GM19452 (cell line): Measurements from ENCODE around the gene OR4D6.
"Not testable (repeated sequence)": the region's sequence is repeated elsewhere in the genome, so short reads cannot be mapped to it uniquely, and the experiment has no call there.

ENCODE experiments used
- ATAC-seq: cut with Tn5 transposase; IDR thresholded peaks from one replicate; pipeline ENCODE4 v1.9.1; 2021; ENCODE audit not compliant: unreplicated experiment

The OR4D6 gene

DNA sequence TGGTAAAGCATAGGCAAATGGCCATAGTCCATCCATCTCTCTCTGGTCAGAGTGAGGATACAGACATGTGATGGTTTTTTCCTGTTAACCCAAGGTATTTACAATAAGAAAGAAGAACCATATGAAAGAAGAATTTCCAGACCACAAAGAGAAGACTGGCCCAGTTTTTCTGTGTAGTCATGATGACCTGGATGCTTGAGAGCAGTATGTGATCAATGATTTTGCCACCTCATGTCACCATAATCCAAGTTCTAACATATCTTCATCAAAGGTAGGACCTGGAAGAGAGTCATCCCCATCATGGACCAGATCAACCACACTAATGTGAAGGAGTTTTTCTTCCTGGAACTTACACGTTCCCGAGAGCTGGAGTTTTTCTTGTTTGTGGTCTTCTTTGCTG lies at the start of gene OR4D6:
TSS of gene OR4D6 (plus strand) at position 301 of the 400 bp plus-strand sequence. CDS start at position 301, 0 bp downstream.
- ATAC-seq, result no peak

DNA sequence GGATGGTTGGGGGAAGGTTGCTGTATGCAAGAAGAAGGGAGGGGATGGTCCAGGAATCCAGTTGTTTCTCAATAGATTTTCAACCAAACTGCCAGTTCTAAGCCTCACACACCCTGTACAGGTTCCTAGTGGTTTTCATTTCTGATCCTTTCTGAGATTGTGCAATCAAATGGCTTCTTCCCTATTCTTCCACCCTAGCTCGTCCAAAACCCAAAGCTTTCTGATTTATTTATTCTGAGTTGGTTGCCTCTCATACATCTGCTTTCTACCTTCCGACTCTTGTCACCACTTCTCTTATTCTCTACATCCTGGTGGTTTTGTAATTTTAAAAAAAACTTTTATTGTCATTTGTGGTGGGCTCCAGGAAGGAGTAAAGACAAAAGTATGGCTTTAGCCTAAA lies 43.1 kb upstream of the OR4D6 start:
- ATAC-seq, result no peak

DNA sequence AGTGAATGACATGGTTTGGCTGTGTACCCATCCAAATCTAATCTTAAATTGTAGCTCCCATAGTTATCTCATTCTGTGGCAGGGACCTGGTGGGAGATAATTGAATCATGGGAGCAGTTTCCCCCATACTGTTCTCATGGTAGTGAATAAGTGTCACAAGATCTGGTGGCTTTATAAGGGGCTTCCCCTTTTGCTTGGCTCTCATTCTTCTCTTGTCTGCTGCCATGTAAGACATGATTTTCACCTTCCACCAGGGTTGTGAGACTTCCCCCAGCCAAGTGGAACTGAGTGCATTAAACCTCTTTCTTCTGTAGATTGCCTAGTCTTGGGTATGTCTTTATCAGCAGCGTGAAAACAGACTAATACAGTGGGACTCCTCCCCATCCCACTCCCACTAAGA lies 41.6 kb upstream of the OR4D6 start:
- ATAC-seq, result no peak

DNA sequence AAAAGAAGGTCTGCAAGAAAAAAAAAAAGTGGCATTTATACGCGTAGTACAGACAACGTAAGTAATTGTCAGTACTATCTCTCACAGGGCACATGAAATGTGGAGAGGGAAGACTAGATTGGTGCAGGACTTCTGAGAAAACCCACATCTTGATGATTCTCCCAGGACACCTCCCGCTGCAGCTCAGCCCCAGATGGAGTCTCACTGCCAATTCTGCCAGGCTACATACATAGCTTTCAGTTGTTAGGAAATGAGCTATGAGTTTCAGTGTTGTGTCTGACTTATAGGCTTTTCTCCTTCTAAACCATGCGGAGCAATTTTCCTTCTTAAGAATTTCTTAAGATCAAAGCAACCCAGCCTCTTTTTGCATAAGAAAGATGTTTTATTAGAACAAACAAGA lies 40.1 kb upstream of the OR4D6 start:
- no peak for ATAC-seq

DNA sequence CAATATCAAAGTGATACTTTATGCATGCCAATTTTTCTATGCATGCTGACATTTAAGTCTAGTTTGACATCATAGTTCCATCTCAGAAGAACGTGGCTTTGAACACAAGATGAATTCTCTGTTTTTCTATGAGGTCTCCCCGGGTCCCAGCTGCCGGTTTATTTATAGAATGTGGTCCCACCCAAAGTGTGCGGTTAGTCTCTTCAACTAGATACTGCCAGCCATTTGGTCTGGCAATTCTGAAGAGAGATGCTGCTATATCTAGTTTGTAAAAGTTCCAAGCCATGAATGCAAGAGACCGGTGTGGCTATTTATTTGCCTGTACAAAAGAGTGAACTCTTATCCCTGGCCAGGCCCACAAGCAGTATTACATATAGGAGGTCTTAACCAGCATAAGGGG lies 39.7 kb upstream of the OR4D6 start:
- no peak for ATAC-seq

DNA sequence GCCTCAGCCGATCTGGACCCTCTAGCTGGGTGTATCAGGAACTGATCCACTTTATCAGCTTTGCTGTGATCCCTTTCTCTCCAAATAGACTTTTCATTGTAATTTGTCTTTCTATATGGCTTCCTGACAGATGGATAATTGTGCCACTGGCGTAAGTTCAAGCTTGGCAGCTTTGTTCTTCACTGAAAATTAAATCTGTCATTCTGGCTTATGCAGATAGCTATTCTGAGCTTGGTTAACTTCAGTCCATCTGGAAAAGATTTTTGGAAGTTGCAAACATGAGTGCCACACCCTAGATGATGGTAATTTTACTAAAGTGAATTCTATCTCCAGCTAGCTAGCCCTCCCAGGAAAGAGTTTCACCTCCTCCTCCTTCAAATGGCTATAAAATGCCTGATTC lies 38.6 kb upstream of the OR4D6 start:
- no peak for ATAC-seq

DNA sequence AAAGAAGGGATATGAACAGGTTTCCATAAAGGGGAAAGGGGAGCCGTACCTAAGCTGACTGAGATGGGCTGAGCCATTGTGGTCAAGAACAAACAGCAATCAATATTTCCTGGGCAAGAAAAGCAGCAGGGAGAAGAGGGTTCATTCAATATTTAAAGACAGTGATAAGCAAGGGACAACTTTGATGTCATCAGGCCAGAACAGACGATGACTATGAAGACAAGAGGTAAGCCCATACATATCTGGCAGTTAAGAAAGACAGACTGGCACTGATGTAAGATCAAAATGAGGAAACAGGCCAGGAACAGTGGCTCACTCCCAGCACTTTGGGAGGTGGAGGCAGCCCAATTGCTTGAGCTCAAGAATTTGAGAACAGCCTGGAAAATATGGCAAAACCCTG lies 32.9 kb upstream of the OR4D6 start:
- no peak for ATAC-seq

DNA sequence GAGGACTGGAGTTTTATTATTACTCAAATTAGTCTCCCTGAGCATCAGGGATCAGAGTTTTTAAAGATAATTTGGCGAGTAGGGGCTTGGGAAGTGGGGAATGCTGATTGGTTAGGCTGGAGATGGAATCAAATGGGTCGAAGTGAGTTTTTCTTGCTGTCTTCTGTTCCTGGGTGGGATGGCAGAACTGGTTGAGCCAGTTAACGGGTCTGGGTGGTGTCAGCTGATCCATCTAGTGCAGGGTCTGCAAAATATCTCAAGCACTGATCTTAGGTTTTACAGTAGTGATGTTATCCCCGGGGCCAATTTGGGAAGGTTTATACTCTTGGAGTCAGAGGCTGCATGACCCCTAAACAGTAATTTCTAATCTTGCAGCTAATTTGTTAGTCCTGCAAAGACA lies 31.6 kb upstream of the OR4D6 start:
- ATAC-seq, result no peak

DNA sequence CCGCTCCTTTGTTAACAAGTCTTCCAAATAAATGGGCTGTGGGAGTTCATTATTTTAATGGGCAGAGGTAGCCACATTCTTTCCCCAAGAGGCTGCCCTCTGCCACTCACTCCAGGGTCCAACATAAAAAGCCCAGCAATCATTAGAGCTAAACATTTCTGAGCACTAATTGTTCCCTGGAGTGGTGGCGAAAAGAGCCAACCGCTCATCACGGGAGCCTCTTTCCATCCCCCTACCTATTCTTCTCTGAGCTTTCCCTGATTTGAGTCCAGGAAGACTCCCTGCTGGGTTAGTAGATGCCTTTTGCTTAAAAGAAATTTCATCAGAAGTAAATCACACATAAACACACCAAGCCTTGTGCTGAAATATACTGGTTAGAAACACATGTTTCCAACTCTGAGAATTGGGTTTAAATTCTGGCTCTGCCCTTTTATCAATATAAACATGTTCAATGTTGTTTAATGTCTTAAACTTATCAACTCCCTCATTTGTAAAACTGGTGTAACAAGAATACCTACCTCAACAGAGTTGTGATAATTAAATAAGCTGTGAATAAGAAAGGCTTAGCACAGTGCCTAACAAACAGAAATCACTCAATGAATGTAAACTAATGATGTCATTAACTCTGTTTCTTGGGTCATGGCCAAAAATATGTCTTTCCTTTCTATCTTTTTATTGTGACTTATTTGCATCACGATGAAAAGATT lies 30.2 kb upstream of the OR4D6 start, which contains the start of gene OR5A2:
TSS of gene OR5A2 (minus strand) at position 53 of the 707 bp plus-strand sequence. CDS start 3,460 bp downstream, outside the sequence.
- no peak for ATAC-seq

DNA sequence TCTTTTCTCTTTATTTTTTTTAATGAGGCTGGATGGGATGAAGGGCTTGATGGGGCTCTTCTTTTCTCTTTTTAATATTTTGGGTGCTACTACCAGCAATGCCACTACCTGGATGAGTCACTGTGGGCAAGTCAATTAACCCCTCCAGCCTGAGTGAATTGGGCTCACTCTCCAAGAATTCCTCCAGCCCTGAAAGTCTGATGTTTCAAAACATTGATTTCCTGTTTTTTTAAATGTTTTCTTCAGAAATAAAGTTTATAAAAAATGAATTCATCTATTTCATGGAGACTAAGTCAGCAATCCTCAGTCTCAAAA lies 29.7 kb upstream of the OR4D6 start:
- ATAC-seq, result no peak

DNA sequence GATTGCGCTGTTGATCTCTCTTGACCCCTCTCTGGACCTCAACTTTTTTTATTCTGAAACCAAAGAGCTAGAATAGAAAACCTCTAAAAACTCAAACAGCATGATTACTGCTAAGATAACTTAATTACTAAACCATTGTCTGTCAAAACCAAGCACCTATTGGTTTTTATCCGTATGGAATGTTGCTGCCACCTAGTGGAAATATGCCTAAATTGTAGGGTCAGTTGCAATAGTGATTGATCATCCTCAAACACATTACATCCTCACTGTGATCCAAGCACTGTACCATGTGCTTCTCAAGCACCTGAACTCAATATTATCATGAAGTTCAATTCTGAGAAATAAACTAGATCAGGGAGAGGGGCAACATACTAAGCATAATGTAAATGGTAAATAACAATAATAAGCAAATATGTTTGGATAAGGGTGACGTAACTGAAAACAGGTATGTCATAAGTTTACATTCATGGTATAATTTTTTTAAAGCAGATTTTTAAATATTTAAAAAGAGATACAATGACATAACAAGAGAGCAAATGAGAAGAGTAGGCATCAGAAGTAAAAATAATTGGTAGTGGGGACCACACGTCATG lies 26.7 kb upstream of the OR4D6 start:
- ATAC-seq, result peak; percentile 81

DNA sequence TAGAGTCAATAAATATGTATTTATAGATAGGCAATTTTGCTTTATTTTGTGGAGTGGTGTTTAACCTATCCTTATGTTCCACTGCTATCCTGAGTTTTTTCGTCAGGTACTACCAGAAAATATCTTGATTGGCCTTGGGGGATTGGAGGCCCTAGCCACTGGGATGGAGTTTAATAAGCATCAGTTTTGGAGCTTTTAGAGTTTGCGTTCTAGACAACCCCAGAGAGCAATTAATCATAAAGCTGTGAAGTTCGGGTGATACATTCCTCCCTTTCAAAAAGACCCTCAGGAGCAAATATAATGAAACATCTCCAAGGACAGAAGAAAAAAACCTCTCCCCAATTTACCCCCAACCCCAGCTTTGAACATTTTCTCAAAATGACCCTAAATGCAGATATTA lies 20.6 kb upstream of the OR4D6 start, which contains the start of gene OR5A1:
TSS of gene OR5A1 (plus strand) at position 301 of the 400 bp plus-strand sequence. CDS start 6,700 bp downstream, outside the sequence.
- no peak for ATAC-seq

DNA sequence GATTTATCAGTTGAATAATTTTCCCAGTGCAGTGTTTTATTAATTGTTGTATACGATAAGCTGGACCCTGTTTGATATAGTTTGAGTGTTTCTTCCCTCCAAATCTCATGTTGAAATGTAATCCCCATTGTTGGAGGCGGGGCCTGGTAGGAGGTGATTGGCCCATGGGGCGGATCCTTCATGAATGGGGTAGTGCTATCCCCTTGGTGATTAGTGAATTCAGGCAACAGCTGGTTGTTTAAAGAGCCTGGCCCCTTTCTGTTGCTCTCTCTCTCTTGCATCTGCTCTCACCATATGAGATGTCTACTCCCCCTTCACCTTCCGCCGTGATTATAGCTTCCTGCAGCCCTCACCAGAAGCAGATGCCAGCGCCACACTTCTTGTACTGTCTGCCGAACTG lies 19.0 kb upstream of the OR4D6 start:
- no peak for ATAC-seq

DNA sequence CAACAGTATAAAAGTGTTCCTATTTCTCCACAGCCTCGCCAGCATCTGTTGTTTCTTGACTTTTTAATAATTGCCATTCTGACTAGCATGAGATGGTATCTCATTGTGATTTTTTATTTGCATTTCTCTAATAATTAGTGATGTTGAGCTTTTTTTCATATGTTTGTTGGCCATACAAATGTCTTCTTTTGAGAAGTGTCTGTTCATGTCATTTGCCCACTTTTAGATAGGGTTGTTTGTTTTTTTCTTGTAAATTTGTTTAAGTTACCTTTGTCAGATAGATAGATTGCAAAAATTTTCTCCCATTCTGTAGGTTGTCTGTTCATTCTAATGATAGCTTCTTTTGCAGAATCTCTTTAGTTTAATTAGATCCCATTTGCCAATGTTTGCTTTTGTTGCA lies 11.1 kb upstream of the OR4D6 start:
- ATAC-seq, result not testable (repeated sequence)

DNA sequence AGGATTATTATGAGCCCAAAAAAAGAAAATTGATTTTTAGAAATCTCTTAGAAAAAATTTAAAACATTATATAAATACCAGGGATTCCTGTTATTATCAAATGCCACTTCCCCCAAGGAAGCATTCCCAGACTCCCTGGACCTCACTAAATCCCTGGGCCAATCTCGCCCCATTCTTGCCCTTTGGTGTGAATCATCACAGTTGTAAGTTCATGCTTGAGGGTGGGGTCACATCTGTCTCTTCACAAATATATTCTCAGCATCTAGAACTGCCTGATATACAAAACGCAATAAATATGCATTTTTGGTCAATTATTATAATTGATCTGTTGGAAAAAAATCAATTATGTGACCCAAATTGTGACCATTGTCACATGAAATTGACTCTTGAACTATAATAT lies 8.3 kb upstream of the OR4D6 start:
- no peak for ATAC-seq

DNA sequence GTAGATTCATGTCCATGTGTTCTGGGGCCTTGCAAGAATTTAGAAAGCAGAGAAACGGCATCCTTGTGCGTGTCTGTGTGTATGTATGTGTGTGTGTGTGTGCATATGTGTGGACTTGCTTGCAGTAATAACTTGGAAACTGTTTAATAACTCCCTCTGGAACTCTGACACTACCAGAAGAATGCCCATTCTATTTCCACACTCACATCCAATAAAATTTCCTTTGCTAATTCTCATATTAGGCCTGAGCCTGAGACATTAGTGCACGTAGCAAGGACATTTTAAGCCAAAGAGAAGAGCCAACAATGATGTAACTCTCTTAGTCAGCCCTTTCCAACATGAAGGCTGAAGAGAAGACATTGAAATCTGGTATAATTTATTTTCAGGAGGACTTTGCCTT lies 3.2 kb downstream of the OR4D6 start:
- ATAC-seq, result no peak

DNA sequence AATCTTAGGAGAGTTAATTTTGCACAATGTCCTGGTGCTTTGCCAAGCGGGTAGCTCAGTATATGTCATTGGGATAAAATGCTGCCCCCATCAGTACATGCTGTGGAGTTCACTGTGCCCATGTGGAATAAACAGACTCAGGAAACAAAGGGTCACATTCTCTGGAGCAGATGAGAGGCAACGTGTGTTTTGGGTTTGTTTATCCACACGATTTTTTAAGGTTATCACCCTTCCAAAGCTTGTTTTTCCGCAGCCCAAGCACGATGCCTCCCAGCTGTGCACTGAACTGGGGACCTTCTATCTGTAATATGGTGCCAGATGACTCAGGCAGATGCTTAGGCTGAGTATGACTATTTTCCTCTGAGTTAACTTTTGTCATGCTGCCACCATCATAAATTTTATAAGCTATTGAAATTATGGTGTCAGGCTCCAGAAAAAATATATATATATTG lies 6.5 kb downstream of the OR4D6 start:
- no peak for ATAC-seq

DNA sequence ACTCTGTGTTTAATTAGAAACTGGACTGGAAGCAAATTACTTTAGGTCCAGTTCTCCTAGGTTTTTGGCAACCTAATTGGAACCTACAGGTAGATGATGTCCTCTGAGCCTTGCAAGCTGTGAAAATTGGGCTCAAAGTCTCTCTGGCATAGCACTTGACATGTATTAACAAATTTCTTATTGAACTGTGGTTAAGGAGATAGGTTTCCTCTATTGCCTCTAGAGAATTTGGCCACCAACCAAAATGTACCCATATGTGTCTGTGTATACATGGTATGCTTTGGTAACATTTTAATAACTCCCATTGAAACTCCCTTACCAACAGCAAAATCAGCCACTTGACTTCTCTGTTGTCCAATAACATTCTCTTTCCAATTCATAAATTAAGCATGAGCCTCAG lies 16.3 kb downstream of the OR4D6 start, which contains the start of gene OR4D10:
TSS of gene OR4D10 (plus strand) at position 301 of the 400 bp plus-strand sequence. CDS start 4,115 bp downstream, outside the sequence.
- ATAC-seq, result no peak

DNA sequence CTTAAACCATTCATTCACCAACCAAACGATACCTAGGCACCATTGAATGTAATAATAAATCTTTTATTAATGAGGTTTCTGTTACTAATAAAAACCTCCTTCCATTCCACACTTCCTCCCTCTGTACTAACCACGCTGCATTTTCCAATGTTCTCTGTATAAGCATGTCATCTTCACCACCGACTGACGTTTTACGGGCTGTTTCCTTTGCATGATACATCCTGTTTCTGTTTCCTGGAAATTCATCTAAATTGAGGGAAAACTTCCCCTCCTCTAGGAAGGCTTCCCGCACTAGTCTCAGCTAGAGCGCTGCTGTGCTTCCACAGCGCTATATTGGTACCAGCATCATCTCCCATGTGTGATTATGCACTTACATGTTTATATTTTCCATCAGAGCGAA lies 18.4 kb downstream of the OR4D6 start:
- no peak for ATAC-seq

DNA sequence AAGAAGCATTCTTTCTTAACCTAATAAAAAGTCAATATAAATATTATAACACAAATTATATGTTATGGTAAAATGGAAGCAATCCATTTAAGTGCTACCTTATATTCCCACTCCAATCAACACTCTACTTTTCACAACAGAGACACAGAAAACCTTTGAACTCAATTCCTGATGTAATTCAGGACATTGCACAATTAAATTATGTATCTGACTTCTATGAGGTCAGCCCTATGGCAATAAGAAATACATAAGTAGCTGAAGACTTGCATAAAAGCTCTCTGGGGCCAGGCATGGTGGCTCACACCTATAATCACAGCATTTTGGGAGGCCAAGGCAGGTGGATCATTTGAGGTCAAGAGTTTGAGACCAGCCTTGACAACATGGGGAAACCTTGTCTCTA lies 23.1 kb downstream of the OR4D6 start:
- no peak for ATAC-seq

DNA sequence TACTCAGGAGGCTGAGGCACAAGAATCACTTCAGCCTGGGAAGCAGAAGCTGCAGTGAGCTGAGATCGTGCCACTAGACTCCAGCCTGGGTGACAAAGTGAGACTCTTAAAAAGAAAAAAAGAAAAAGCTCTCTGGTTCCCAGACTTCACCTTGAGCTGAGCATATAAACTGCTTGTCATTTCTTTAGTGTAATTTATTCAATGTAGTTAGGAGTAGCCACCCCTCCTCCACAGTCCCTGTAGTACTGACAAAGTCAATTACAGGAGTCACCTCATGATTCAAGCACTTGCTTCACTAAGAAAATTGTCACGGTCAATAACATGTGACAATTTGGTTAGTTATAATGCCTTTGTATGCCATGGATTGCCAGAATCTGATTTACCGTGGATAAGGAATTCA lies 23.6 kb downstream of the OR4D6 start:
- ATAC-seq, result no peak

DNA sequence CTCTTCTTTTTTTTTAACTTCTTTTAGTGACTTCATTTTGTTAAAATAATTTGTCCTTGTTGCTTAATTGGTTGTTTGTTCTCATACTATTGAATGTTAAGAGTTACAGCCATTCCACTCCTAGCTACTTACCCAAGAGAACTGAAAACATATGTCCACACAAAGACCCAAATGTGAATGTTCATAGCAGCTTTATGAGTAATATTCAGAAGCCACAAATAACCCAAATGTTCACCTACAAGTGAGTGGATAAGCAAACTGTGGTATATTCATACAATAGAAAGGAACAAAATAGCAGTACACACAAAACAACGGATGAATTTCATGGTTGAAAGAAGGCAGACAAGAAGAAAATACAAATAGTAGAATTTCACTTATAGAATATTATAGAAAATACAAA lies 45.2 kb downstream of the OR4D6 start:
- no peak for ATAC-seq

DNA sequence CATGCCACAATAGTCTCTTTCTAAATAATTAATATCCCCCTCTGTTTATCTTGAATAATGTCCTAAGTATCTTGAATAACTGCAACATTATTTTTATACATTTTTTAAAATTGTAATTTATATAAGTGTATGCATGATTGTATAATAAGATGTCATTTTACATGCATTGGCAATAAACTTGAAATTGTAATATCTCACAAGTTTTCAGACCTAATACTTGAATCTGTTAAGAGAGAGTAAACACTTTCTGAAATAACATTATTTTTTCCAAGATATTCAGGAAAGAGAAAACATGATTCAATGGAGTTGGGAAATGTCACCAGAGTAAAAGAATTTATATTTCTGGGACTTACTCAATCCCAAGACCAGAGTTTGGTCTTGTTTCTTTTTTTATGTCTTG lies 46.5 kb downstream of the OR4D6 start, which contains the start of gene OR4D11:
TSS of gene OR4D11 (plus strand) at position 301 of the 400 bp plus-strand sequence. CDS start at position 301, 0 bp downstream.
- no peak for ATAC-seq
